ENCODE measurements around the gene RBMS1.

Gene RBMS1

DNA sequence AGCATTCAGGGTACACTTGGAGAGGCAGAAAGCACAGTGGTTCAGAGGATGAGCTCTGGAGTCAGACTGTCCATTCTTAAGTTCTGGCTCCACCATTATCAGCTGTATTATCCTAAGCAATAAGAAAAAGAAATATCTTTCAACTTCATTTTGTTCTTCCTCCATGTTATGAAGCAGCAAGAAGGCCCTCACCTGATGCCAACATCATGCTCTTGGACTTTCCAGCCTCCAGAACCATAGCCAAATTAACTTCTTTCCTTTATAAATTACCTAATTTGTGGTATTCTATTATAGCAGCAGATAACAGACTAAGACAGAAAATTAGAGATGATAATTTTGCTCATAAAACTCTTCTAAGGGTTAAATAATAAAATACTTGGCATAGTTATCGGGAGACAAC is 137.1 kb downstream of the RBMS1 start:
- DNase-seq, result no peak

DNA sequence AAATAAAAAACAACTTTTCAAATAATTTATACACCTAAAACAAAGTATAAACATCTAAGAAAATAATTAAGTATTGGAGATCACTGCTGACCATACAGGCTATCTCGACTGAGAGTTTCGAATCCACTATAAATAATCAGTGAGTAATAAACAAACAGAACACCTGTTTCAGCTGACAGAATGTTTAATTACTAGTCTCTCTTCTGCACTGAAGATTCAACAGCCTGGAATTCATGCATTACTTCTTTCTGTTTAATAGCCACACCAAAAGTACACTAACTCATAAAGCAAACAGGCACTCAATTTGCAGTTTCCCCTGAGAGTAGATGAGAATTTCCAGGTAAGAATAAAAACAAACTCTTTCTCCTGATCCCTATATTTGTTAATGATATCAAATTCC is 138.5 kb downstream of the RBMS1 start:
- no peak for DNase-seq

DNA sequence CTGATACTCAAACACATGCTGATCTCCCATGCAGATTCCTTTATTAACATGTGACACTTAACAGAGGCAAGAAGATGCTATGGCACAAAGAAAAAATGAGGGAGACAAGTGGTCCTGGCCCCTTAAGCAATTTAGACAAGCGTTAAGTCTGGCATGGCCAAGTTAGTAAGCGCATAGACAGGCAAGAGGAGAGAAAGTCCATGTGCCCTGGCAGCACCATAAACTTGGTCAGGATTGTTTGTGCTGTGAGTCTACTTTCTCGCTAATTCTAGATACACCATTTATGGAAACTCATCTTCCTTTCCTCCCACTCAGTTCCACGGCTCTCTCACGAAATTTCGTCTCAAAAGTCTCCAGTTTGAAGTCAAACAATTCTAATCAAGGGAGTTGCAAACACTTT is 138.9 kb downstream of the RBMS1 start:
- no peak for DNase-seq

DNA sequence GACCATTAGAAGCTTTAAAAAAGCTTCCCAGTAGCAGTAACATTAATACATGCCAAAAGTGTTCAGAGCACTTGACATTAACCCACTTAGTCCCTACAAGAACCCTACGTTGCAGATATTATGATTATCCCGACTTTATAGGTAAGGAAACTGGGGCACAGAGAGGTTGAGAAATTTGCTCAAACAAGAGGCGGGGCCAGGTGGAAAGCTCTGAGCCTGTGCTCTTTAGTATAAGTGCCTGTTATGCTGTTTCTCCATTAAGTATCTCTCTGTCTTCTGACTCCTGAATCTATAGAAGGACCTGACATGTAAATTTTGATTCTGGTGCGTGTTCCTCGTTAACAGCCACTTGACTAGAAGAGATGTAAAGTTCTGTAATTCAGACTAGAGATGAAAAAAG is 139.8 kb downstream of the RBMS1 start:
- no peak for DNase-seq

DNA sequence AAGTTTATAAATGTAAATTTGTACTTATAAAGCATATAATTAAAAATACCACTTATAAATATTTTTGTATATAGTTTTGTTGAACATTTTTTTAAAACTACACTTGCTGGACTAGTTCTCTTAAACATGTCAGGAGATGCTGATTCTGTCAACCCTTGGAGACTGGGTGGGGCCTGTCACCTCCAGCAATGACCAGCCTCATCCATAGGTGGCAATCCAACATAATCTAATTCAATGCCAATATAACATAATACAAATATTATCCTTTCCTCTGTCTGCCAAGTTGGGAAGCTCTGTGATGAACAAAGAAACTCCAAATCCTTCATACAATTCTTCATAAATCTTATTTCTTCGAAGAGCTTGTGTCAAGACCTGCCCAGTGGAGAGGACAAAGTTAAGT is 140.4 kb downstream of the RBMS1 start:
- peak; percentile 32 for DNase-seq

DNA sequence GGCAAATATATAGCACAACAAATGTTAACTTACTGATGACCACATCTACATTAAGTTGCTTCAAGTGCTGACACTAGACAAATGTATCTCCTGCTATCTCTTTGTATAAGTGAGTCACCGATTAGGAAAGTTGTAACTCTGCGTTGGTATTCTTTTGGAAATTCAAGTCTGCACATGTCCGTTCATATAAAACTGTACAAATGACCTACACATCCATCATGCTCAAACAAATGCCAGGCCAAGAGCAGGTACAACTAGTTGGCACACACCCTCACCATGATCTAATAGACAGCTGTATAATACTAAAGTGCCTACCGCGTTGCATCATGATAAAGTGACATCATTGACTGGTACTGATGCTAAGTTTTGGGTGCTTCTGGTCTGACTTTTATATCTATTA is 141.1 kb downstream of the RBMS1 start:
- no peak for DNase-seq

DNA sequence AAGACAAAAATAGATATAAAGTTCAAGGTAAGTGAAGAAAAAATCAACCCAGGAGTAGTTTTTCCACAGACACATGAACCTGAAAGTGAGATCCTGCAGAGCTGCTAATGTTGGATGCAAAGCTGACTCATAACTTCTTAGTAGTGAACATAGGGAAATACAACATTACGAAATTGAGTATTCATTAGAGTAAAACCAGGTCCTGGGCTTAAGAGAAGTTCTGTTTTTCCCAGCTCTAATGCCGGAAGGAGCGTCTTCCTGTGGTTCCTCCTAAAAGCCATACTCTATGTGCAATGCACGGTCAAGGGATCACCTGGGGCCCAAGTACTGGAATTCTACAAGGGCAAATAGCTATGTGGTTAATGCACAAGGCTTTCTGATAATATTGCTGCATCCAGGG is 141.7 kb downstream of the RBMS1 start:
- DNase-seq, result peak; percentile 52

DNA sequence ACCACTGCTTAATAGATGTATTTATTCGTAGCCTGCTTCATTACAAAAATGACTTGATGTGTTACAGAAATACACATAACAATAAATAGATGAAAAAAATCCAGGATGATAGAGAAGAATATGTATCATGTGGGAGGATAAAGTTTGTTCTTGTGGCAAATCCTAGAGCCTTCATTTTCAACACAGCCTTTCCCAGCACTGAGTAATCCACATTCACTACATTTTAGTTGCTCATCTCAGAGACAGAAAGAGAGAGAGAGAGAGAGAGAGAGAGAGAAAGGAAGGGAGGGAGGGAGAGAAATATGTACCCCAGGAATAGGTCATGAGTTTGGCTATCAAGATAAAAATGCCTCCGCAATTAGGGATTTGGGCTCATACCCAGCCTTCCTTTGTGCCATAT is 144.3 kb downstream of the RBMS1 start:
- no peak for DNase-seq

DNA sequence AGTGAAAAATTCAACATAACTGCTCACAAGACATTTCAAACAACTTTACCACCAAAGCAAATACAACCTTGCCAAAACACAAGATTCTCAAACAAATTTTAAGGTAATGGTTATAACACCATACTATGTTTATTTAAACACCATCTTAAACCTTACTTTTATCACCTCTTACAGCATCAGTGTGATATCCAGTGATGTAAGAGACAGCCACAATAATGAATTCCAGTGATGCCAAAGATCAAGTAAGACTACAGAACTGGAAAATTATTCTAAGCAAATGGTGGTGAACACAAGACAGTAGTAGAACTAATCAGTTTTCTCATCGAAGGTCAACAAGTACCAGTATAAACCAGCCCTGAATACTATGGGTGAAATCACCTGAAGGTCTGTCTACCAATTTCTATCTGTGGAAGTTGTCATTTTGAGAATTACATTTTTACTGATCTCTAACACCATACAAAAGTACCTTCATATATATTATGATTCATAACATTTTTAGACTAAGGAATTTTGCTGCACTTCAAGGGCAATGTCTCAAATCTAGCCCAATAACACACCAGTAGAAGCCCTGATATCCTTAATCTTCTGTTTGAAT is 146.2 kb downstream of the RBMS1 start:
- peak; percentile 54 for DNase-seq

DNA sequence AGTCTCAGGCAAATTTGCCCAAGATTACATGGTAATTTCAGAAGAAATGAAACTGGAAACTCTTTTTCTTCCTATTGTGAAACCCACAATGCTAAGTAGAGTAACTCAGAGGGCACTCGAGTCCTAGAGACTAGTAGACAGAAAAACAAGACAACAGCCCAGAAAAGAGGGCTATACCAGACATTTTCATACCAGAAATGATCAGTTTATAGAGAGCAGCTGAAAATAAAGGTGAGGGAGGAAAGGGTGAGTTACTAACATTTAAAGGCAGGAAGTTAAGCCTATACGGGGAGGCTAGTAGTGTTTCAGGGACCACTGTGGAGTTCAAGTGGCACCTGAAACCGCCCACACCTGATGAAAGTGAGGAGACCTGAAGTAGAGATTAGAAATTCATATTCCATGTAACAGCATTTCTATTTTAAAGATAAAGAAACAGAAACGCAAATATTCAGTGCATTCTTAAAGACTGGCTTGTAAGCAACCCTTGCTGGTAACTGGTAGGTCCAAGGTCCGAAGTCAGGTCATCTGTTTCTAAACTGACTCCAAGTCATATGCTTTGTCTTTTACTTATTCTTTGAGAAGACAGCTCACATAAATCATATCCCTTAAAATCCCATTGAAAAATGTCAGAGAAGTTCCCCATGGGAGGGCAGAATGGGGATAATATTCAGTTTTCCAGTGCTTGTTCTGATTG is 148.4 kb downstream of the RBMS1 start:
- peak; percentile 53 for DNase-seq

DNA sequence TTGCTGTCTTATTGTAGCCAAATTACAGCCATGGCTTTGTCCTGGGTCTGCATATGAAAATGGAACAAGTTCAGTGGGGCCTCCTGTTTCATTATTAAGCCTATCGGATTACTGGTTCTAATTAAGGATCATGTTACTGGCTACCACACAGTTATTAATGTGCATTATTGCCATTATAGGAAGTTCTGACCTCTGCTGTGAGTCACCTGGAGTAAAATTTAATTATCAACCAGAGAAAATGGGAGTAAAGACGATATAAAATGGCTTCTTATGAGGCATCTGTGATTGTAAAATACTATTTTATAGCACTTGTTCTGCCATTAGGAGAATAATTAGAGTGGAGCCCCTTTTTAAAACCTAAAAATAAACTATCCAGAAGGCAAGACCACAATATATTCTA is 150.2 kb downstream of the RBMS1 start:
- no peak for DNase-seq

DNA sequence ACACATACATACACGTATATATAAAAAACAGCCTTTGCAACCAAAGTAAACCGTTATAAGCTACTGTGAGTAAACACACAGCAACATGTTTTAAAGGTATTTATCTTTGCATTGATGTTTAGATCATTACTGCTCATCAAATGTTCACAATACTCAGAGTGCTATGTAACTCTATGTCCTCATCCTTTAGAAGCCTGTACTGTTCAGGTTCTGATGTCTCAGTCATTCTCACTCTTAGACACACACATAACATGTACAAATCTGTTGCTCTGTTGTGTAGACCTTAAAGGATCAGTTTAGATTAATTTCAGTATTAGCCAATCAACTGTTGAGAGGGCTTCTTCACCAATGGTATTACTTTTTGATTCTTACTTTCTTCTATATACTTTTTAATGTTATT is 153.9 kb downstream of the RBMS1 start:
- no peak for DNase-seq

DNA sequence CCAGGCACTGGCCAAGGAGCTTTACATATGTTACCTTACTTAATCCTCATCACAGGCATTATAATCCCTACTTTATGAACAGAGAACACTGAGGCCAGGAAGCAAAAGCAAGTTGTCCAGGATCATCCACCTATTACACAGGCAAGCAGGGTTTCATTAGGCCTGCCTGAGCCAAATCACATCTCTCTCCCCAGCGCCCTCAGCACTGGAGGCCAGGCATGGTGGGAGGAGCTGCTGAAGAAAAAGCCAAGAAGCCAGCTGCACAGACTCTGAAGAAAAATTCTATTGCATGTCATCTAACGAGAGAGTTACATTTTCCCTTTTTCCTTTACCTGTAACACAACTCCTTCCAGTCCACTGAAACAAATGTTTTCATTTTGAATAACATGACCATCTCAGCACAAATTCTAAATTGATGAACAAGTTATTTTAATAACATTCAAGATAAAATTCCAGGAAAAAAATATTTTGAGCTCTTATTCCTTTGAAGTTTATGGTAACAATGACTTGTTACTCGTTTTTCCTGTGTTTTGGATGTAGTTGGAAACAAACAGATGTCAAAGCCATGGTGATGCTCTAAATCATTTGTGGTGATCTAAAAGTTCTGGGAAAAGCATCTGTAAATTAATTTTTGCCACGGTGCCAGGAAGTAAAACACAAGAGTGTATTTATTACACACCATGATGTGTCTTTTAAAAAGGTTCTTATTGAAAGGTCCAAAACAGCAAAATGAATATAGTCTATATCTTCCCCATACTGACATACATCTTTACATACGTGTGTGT is 154.5 kb downstream of the RBMS1 start:
- no peak for DNase-seq

DNA sequence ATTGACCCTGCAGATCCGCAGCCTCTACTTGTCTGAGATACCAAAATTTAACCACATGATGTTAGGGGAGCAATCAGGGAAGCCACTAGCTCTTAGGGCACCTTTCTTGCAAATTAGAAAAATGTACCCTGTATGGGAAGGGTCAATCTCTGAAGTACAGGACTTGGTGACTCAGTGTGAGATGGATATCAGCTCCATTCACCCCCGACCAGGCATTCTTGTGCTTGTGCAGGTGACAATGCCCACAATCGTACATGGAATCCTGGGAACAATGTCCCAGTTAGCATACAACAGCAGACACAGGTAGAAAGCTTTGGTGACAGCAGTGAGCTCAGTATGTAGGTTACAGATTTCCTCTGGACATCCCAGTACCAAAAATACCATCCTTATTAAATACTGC is 155.9 kb downstream of the RBMS1 start:
- DNase-seq, result no peak

DNA sequence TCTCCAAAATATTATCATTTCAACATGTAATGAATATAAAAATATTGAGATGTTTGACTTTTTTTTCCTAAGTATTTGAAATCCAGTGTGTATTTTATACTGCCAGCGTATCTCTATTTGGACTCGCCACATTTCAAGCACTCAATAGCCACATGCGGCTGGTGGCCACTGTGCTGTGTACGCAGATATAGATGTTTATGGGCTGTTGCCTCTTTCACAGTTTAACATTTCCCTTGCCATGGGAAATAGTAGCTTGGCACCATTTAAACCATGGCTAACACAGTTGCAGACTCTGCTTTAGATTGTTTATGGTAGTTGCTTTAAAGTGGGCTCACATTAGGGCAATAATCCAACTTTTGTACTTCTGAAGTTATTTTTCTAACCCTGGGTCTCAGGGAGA is 157.0 kb downstream of the RBMS1 start:
- no peak for DNase-seq

DNA sequence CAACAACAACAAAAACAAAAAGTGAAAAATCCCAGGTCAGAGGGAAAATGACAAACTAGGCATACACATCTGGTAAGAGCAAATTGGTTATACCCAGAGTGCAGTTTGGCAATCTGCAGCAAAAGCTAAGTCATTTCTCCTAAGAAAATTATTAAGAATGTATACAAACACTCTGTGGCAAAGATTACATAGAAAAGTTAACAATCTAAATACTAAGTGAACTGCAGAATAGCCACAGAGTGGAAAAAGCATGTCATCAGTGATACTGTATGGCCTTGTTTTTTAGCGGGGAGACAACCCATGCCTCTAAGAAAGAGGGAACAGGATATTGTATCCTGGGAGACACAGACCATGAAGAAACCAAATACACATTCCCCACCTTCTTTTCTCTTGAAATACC is 157.5 kb downstream of the RBMS1 start:
- DNase-seq, result peak; percentile 41

DNA sequence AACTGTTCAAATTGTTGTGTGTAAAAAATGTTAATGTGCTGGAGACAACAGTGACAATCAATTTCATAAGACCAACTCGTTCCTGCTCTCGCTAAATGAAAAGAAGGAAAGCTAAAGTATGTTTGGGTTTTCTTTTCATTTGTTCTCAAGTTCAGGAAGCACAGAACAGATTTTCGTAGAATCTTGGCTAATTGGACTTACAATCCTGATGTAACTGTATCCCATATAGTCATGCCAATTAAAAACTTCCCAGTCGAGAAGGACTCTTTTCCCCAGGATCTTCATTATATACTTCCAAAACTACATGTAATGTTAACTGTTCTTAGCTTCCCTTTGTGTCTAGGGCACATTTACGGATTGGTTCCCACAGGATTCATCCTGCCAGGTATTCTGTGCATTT is 158.2 kb downstream of the RBMS1 start:
- no peak for DNase-seq

DNA sequence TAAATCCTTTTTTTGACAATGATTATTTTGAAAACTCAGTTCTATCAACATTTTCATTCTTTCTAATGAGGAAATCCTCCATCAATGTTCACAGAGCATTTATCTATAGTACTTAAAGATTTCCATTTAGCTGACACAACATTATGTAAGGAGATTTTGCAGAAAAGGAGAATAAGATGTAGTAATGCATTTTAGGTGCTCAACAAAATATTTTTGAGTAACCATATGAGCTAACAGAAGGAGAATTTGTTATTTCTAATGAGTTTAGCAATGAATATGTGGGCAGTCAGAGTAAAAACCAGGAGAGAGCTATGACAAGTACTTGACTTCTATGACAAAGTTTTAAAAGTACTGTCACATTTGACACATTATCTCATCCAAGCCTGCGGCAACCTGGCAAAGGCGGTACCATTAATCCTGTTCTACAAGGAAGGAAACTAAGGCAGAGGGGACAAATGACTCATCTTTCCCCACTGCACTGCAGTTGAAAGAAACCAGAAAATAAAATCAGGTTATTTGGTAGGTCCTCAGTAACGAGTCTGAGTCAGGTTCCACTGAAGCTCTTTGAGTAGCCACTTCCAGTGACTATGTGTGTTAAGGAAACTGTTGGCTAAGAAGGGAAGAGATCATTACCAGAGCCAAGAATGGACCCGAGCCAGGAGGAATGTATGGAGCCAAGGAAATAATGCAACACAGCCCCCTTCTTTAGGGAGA is 159.4 kb downstream of the RBMS1 start:
- peak; percentile 74 for DNase-seq

DNA sequence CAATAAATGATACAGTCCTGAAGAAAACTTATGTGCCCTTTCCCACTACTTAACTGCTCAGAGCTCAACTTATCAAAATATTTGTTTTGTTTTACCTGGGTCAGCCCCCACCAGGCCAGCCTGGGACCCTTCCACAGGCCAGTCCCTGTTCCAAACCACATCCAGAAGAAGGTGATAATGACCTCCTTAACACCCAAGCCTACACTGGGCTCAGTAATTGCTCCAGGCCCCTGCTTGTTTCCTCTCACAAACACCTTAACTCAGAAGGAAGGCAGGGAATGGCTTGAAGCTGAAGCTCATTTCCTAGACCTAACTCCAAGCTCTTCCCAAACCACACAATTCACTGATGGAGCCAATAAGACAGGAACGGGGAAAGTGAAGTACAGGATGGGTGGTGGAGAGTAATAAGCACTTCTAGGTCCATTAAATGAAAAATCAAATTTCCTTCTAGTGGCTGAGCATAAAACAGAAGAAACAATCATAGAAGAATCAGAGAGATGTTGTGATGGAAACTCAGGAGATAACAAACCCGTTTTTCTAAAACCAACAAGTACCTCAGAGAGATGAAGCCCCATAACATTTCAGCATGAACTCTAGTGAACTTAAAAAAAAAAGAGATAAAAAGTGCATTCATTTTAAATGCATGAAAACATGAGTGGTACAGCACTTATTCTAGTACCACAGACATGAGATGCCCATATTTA is 160.1 kb downstream of the RBMS1 start:
- no peak for DNase-seq

DNA sequence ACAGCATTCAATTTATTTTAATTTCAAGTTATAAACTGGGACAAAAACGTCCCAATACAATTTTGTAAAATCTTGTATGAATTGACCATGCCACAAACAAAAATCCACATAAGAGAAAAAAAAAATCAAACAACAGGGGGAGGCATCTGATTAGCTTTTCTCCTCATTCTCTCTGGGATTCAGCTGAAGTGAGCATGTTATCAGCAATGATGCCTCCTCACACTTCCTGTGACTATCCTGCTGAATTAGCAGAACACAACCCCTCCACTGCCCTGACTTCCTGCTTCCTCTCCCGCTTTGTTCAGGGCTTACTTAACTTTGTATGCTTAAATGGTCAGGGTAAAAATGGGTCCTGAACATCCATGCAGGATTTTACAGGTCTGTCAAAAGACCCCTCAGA is 161.3 kb downstream of the RBMS1 start:
- peak; percentile 67 for DNase-seq

DNA sequence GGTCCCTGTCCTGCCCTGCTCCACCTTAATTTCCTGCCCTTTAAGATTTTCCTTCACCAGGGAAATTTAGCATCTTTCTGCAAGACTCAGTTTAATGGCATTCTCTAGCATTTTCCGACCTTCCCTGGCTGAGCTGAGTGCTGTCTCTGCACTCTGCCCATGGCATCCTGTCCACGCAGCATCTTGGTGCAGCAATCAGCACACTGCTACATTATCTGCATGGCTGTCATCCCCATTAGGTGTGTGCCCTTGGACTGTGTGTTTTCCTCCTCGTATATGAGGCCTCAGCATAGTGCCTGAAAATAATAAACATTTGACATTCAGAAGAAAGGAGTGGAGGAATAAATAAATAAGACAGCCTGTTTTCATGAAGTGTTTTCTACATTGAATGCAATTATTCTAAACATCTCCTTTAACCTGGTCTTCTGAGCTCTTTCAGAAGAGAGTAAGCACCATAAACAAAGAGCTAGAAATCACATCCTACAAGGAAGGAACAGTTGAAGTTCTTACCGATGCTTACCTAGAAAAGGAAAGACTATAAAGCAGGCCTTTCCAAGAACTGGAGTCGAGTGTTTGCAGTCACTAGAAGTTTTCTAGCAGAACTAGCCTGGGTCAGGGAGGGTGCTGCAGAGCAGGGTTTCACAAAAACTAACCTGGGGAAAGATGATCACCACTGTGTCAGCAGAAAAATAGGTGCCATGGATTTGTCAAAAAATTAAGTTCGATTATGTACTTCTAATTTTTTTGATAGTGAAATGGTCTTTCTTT is 162.2 kb downstream of the RBMS1 start:
- no peak for DNase-seq
